IPS DF 4.7 (cell line): ENCODE results near the gene PFKFB3.
"Not testable (repeated sequence)": the region's sequence is repeated elsewhere in the genome, so short reads cannot be mapped to it uniquely, and the experiment has no call there.

Source experiments
- DNase-seq: peaks from one replicate; pipeline ENCODE4 v3.0.0-alpha.2; 2013; ENCODE audit warnings: low spot score; ENCODE audit errors: extremely low read depth

Gene PFKFB3

DNA sequence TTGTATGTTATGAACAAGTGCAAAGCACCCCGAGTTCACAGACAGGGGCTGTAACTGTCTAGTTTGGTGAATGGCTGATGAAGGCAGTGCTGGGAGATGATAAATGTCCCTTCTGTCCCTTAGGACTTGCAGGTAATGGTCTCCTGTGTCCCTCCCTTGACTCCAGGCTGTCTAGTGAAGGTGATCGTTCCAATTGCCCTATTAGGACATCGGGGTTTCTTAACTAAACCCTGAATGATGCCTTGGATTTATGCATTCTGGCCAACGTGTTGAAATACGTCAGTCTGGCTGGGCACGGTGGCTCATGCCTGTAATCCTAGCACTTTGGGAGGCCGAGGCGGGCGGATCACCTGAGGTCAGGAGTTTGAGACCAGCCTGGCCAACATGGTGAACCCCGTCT, 69.4 kb downstream of the PFKFB3 start:
- no peak for DNase-seq

DNA sequence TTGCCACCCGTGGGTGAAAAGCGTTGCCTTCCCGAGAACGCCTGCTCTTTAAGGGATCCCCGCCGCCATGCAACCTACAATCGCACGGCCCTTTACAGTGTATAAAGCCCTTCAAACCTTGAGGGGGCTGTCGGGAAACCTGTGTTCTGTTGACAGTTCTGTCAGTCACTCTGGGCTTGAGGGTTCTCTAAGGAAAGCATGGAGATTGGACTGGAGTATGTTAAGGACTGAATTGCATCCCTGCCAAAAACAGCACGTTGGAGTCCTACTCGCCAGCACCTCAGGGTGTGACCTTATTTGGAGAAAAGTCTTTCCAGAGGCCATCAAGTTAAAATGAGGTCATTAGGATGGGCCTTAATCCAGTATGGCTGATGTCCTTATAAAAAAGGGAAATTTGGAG, 70.6 kb downstream of the PFKFB3 start:
- DNase-seq: no peak

DNA sequence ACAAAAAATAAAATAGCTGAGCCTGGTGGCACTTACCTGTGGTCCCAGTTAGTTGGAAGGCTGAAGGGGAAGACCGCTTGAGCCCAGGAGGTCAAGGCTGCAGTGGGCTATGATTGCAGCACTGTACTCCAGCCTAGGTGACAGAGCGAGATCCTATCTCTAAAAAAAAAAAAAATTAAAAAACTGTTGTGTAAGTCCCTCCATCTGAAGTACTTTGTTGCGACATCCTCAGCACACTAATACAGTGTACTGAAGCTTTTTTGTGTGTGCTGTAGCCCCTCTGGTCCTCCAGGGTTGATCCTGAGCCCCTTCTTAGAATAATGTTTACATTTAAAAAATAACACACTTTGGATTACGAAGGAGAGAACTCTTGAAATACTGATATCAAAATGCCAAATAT, 71.3 kb downstream of the PFKFB3 start:
- DNase-seq: no peak

DNA sequence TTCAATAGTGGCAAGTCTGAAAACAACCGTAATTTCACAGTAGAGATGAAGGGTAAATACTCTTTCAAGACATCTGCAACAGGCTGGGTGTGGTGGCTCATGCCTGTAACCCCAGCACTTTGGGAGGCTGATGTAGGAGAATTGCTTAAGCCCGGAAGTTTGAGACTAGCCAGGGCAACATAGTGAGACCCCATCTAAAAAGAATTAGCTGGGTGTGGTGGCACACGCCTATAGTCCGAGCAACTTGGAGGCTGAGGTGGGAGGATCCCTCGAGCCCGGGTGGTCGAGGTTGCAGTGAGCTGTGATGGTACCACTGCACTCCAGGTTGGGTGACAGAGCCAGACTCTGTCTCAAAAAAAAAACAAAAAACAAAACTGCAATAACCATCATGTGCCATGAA, 71.8 kb downstream of the PFKFB3 start:
- DNase-seq: no peak

- no peak for DNase-seq
These were observed 72.6 kb downstream of the PFKFB3 start for GRCh38 chr10:6275022-6275997.

- no peak for DNase-seq
These were observed 73.6 kb downstream of the PFKFB3 start for GRCh38 chr10:6276356-6276755.

- DNase-seq: no peak
These were observed 75.9 kb downstream of the PFKFB3 start for GRCh38 chr10:6278519-6279120.

GRCh38 chr10:6279540-6280267, 77.0 kb downstream of the PFKFB3 start:
- peak; percentile 51 for DNase-seq

DNA sequence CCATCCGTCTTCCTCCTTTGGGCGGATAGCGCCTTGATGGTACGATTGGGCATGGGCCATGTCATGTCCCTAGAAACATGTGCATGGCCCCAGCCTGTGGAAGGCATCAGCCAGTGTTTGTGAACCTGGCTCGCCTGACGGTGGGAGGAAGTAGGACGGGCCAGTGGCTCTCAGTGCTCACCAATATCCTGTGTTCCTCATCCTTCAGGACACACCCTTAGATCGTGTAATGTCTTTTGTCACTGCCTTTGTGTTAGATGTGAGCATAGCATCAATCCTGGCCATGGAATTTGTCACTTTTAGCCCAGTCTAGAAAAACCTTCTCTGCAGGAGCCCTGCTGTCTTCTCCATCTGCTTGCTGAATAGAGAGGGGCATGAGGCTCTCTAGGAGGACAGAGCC, 77.6 kb downstream of the PFKFB3 start:
- no peak for DNase-seq

- no peak for DNase-seq
These were observed 79.8 kb downstream of the PFKFB3 start for GRCh38 chr10:6282454-6282958.

GRCh38 chr10:6283655-6284054, 80.9 kb downstream of the PFKFB3 start:
- DNase-seq: no peak

DNA sequence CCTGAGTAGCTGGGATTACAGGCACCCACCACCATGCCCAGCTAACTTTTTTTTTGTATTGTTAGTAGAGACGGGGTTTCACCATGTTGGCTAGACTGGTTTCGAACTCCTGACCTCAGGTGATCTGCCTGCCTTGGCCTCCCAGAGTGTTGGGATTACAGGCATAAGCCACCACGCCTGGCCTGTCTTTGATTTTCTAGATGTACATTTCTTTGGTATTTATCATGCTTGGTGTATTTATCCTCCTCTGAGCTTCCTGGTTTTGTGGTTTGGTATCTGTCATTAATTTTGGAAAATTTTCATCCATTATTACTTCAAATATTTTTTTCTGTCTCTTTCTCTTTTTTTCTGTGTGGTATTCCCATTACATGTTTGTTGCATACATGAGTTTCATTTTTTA, 87.9 kb downstream of the PFKFB3 start:
- DNase-seq: not testable (repeated sequence)

- no peak for DNase-seq
These were observed 90.0 kb downstream of the PFKFB3 start for GRCh38 chr10:6292741-6293151.

- DNase-seq: not testable (repeated sequence)
These were observed 93.7 kb downstream of the PFKFB3 start for GRCh38 chr10:6296425-6296824.

- DNase-seq: no peak
These were observed 94.1 kb downstream of the PFKFB3 start for GRCh38 chr10:6296828-6297251.

DNA sequence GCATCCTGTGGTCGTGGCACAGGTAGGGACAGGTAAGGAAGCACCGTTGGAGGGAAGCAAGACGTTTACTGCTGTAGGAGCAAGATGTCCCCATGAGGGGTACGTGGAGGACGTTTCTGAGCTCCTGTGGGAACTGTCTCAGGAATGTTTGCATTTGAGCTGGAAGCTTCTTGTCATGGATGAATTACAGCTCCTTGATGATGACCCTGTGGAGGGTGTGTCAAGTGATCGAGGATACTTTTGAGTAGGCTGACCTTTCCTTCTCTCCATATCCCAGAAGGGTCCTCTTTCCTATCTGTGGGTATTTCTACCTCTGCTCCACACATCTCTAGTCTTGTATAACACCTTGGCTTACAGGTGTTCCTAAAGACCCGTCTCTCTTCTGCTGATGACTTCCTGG, 94.8 kb downstream of the PFKFB3 start:
- no peak for DNase-seq

DNA sequence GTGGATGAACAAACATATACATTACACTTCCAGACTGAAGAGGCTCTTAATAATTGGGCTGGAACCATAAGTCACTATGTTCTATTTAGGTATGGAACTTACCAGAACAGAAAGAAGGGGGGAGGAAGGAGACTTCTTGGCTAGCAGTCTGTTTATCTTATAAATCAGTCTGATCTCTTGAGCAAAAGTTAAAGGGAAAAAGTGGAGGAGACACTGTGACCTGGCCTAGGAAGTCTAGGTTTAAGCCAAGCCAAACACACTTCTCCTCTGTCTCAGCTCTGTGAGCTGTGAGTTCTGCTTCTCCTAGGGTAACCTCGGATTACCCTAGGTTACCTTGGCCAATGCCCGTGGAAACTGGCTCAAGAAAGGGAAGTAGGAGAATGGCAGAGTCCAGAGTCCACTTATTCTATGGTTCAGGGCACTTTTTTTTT, 95.2 kb downstream of the PFKFB3 start:
- no peak for DNase-seq

GRCh38 chr10:6298428-6298827, 95.7 kb downstream of the PFKFB3 start:
- no peak for DNase-seq

DNA sequence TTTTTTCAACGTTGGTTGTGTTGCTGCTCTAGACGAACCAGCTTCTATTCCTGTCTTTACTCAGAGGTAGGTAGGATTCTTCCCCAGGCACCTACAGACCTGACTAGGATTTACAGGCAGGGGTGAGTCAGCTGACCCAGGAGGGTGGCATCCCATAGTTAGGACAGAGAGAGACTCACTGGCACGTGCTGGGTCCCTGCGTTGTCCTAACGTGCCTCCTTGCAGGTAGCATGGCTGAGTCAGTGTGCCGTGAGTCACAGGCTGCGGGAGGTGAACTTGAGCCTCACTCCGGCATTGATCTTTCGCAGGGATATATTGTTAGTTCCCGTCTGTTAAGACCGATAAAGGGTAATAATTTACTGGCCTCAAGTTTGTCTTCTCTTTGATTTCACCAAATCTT, 96.5 kb downstream of the PFKFB3 start:
- DNase-seq: no peak

DNA sequence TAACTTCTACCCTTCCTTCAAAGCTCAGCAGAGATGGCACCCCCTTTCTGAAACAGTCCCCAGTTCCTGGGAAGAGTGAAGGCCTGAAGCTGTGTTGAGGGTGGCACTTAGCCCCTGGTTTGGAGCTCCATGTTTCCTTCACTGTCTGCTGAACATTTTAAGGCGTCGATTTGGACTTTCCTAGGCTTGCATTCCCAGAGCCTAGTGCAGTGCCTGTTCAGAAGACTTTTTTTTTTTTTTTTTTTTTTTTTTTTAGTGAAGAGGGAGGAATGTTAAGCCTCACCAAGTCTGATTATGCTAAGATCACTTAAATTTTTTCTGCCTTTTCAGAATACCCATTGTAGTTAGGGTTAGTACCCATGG, 97.0 kb downstream of the PFKFB3 start:
- DNase-seq: no peak

DNA sequence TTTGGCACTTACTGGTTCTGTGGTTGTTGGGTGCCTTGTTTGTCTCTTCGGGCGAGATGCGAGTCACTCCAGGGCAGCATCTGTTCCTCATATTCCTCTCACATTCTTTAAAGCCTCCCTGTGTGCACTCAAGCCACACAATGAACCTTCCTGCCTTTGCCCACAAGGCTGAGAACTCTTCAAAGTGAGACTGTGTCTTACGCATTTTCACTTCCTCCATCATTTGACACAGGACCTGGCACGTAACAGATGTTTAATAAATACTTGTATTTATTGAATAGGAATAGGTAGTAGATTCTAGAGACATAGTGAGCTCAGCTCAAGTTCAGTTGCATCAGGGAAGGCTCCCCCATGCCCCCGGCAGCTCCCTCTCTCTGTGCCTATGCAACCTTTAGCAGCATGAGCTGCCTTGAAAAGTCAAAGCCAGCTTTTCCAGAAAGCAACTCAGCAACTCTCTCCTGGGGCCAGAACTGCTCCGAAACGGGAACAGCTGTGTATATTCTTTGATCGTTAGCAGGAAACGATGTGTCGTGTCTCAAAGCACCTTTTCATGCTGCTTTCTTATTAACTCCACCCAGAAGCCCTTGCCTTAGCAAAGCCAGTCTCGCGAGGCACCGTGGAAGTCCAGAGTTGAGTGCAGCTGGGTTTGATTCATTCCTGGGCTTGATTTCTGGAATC, 97.5 kb downstream of the PFKFB3 start:
- DNase-seq: no peak
